ENCODE data around the gene PHC1.
A peak's percentile ranks its signal among the peaks of the same experiment; 100 is the strongest.
"Not testable (repeated sequence)": the region's sequence is repeated elsewhere in the genome, so short reads cannot be mapped to it uniquely, and the experiment has no call there.

The PHC1 gene

DNA sequence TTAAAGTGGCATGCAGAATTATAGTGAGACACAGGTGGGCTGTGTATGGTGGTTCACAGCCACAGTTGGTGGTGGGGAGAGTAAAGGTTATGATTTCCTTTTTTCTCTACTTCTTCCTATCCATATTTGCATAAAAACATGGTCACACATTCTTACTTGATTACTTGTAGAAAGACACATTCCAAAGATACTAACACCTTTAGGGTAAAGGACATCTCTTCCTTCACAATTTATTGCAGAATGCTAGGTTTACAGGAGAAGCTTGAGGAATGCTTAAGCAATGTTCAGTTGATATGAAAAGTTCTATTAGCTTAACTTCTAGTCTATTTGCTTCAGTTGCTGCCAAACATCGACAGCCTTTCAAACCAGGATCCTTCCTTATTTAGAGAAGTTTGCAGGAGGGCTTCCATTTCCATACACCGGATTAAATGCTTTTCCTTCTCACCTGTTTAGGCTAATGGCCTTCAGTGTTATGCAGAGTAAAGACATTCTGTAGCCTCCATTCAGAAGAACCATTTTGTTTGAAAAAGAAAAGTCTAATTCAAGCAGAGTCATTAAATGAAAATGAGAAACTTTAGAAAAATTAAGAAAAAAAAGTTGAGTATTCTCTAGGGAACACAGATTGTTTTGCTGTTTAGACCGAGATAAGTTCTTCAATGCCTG, 2.6 kb upstream of the PHC1 start:
- no peak for DNase-seq (ENCODE audit: low spot score)

DNA sequence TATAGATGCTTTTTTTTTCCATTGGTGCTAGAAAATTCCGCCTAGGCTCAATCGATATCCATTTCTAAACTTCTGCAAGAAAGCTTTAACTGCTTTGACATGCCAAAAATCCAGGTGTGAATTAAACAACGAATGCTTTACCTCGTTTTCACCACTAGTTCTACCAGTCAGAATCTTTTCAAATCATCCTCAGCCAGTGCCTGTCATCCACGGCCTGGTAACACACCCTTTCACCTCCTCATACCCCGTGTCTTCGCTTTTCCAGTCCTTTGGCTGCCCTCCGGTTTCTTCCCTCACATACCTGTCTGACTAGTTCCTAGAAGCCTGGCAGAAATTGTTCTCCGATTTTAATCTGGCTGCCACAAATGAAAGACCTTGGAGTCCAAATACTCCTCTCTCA, 1.4 kb upstream of the PHC1 start:
- DNase-seq (ENCODE audit: low spot score), result peak; percentile 29

DNA sequence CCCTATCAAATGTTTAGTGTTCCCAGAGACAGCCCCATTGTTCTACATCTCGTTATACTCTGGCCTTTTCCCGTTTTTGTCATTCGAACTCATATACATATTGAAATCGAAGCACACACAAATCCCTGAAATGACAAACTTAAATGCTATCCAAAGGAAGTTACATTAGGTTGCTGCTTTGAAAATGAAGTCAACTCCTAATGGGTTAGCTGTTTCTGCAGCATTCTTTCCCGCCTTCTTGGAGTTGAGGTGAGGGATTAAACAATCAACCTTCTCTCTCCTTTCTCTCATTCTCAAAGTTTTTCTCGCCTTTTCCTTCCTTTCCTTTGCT, 642 bp upstream of the PHC1 start:
- DNase-seq (ENCODE audit: low spot score), result no peak

DNA sequence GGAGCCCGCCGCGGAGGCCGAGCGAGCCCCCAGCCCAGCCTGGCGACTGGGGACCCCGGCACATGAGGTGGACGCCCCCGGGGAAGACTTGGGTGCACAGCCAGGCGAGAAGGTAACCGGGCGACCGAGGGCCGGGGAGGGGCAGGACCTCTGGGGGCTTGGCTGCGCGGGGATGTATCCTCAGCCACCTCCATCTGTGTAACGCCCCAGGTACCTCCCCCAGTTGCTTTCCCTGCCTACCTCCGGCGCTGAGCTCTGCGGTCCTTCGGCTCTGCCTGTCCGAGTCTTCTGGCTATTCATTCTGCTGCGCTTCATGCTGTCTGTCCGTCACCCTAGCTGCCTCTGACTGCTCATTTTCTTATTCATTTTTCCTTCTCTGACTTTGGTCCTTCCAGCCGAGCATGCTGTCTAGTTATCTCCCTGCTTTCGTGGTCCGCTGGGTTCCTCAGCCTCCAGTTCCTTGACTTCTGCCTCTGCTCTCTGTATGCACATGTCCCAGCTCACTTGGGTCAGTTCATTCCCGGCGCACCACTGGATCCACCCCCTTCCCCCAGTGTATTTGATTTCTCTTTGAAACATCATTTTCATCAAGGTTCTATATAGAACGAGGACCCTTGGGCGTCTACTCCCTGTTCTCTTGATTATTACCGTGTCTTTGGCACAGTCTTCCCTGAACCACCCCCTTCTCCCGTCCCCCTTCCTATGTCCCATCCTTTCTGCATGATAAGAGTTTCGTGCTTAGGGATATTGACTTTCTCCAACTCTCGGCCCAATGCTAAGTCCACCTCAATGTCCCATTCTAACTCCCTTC, 612 bp downstream of the PHC1 start:
- DNase-seq (ENCODE audit: low spot score), result peak; percentile 83

DNA sequence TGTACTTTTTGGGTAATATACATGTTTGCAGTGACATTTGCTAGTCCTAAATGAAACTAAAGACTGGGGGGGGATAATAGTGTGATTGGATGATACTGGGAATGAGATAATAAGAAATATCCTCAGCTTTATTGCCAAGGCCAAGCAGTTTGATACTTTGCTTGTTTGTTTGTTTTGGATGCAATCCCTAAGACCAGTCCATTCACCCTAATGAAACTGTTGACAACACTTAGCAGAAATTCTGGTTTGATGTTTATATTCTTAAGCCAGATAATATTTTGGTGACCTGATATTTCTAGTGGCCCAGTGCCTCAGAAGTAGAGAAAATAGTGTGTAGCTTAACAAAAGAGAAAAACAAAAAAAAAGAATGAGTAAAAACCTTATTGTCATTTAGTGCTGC, 1.8 kb downstream of the PHC1 start:
- no peak for DNase-seq (ENCODE audit: low spot score)

DNA sequence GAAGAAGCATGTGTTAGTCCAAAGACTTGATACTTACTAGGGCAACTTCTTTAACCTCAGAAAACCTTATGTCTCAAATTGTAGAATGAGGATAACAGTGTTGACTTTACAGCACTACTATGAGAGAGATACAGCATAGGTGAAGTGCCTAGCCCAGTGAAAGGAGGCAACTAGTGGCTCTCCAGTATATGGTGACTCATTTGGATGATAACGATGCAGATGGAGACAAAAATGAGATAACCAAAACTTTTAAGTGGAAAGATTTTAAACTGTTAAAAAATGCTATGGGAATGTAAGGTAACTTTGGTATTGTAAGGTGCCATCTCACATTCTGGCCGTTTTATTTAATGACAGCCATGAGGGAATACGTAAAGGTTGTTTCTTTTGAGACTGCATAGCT, 2.7 kb downstream of the PHC1 start:
- DNase-seq (ENCODE audit: low spot score), result no peak

DNA sequence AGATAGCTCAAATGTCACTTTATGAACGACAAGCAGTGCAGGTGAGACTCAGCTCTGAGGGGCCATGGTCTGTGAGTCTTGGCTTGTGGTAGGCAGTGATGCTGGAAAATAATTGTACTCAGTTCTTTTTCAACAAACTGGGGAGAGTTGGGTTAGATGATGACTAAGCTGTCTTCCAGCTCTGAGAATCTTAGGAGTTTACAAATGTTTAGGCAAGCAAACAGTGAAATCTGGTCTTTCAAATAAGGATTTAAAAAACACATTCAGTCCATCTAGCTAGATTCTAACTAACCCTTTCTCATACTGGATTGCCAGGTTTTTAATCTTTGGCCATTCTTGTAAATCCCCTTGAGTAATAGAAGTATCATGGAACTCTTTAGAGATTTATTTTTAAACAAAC, 3.4 kb downstream of the PHC1 start:
- no peak for DNase-seq (ENCODE audit: low spot score)

DNA sequence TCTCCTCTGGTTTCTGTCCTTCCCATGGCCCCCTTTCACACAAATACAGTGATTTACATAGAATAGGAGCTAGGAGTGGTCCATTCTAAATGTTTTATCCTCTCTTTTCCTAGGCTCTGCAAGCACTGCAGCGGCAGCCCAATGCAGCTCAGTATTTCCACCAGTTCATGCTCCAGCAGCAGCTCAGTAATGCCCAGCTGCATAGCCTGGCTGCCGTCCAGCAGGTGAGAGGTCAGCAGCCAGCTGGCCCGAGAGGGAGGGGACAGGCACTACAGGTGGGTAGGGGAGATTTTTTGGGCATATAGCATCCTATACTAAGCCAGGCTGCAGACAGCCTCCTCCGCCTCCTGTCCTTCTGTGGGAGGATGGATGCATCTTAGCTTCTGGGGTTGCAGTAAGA, 5.3 kb downstream of the PHC1 start:
- not testable (repeated sequence) for DNase-seq (ENCODE audit: low spot score)

DNA sequence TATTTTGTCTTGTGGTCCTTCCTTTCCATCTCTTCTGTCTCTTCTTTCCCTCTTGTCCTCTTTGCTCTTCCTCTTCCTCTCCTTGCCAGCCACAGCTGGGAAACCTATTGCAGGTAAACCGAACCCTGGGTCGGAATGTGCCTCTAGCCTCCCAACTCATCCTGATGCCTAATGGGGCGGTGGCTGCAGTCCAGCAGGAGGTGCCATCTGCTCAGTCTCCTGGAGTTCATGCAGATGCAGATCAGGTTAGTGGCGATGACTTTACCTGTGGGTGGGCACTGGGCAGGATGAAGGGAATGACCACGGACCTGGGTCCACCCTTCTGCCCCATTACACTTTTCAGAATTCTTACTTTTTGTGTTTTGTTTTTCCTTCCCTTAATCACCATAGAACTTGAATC, 8.2 kb downstream of the PHC1 start:
- no peak for DNase-seq (ENCODE audit: low spot score)

DNA sequence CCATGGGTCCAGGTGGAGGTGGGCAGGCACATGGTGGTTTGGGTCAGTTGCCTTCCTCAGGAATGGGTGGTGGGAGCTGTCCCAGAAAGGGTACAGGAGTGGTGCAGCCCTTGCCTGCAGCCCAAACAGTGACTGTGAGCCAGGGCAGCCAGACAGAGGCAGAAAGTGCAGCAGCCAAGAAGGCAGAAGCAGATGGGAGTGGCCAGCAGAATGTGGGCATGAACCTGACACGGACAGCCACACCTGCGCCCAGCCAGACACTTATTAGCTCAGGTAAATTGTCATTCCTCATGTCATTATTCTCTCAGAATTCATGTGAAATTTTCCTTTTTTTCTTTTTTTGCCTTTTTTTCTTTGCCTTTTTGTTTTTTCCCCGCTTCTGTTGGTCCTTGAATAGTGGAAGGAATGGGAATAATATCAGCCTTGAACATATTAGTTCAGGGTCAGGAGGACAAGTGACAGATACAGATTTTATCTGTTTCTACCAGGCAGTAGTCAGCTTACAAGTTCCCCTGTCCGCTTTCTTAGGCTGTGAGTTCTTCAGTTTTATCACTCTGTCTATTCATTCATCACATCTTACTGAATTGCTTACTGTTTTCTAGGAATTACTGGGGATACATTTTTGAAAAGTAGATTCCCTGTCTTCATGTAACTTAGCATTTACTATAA, 16.5 kb downstream of the PHC1 start:
- not testable (repeated sequence) for DNase-seq (ENCODE audit: low spot score)

DNA sequence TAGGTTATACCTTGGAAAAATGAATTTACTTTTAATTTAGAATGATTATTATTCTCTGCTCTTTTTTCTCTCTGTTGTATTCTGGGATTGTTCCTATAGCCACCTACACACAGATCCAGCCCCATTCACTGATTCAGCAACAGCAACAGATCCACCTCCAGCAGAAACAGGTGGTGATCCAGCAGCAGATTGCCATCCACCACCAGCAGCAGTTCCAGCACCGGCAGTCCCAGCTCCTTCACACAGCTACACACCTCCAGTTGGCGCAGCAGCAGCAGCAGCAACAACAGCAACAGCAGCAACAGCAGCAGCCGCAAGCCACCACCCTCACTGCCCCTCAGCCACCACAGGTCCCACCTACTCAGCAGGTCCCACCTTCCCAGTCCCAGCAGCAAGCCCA, 18.2 kb downstream of the PHC1 start:
- not testable (repeated sequence) for DNase-seq (ENCODE audit: low spot score)

DNA sequence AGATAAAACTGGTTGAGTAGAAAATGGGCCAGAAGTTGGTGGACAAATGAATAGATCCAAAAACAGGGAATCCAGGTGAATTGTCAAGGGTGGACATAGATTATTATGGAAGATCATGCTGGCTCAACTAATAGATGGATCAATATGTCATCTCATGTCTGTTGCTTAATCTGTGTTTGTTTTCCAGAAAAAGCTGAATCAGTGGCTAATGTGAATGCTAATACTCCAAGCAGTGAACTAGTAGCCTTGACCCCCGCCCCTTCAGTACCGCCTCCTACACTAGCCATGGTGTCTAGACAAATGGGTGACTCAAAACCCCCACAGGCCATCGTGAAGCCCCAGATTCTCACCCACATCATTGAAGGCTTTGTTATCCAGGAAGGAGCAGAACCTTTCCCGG, 19.8 kb downstream of the PHC1 start:
- DNase-seq (ENCODE audit: low spot score), result not testable (repeated sequence)

DNA sequence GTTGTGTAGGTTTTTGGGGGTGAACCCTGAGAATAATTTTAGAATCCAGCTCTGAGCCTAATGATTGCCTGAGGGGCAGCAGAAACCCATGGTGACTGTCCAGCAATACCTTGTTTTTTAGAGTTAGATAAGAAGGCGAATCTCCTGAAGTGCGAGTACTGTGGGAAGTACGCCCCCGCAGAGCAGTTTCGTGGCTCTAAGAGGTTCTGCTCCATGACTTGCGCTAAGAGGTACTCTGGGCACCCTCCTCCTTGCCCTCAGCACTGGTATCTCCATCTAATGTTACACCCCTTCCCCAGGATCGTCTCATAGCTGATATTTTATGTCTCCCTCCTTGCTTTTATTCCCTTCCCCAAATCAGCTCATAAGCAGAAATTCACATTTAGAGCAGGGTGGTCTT, 22.4 kb downstream of the PHC1 start:
- no peak for DNase-seq (ENCODE audit: low spot score)

DNA sequence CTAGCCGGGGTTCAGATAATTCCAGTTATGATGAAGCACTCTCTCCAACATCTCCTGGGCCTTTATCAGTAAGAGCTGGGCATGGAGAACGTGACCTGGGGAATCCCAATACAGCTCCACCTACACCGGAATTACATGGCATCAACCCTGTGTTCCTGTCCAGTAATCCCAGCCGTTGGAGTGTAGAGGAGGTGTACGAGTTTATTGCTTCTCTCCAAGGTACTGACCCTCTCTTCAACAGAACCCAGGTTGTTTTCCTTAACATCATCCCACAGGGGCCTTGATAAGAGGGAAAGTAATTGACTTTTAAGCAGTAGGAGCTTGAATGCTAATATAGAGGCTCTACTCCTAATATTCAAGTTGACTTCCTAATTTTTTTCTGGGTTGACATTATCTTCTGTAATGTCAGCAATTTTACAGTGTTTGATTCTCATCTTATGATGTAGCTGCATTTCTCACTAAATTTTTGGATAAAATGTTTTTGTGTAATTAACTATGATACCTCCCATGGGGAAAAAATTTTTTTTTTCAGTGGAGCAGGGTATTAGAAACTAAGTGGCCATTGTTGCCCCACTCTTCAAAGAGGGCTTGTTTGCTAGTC, 23.6 kb downstream of the PHC1 start:
- DNase-seq (ENCODE audit: low spot score), result not testable (repeated sequence)

DNA sequence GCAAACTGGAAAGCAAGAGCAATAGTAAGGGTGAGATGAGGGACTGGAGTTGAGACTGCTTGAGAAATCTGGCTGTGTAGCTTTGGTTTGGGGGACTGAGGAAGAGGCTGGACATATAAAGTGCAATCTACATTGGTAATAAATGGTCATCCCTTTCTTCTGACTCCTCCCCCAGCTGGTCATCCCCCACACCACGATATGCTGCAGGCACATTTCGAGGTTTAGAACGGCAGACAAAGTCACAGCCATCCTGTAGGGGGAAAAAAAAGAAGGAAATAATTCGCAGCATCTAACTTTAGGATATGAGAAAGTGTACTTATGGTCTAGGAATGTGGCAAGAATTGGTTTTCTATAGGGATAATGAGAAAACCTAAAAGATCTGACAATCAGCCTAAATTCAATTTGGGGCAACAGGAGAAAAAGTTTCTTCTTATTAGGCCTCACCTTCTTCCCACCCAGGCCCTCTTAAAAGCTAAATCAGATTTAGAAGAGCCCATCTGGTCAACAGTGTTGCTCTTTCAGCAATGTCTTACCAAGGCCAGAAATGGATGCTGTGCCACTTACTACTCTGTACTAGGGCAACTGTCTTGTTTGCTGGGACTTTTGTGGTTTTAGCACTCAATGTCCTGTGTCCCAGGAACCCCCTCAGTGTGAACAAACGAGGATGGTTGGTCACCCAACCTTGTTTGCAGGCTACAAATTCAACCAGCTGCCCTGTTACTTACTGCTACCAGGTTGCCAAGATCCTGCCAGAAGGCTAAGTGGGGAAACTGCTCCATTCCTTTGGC, 27.6 kb downstream of the PHC1 start:
- no peak for DNase-seq (ENCODE audit: low spot score)

DNA sequence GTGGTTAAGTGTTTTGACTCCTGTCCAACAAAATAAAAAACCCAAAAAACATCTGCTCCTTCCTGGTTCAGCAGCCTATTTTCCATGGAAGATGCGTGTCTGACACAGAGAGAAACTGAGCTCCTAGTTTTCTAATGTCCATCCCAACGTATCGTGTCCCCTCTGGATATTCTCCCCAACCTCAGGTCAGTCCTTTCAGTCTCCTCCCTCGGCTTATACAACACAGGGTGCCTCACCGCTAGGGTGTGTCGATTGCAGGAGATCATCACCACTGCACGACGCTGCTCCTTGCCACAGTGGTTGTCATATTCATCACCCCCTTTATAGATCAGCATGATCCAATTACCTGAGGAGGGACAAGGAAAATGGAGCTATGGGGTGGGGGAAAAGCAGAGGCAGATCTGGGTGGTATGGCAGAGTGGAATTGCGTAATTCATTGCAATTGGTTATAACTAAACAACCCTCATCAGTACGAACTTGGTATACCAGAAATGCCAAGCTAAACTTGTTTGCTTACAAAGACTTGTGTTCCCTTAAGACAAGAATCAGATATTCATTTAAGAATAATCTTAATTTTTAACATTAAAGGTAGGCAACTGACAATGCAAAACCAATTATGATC, 29.4 kb downstream of the PHC1 start:
- DNase-seq (ENCODE audit: low spot score), result no peak

DNA sequence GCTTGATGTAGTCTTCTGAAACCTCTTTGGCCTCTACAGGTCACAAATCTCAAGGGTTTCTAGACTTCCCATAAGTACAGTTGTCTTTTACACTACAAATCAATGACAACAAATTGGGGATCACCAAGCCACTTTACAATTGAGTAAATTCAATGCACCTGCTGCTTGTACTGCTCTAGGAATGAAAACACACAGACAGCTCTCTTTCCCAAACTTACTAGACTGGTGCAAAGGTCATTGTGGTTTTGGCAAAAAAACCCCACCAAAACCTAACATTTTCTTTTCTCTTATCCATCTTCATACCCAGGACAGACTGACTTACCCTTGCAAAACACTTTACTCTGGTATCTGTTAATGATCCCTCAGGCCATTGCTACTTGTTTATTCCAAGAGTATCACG, 32.4 kb downstream of the PHC1 start:
- DNase-seq (ENCODE audit: low spot score), result no peak

DNA sequence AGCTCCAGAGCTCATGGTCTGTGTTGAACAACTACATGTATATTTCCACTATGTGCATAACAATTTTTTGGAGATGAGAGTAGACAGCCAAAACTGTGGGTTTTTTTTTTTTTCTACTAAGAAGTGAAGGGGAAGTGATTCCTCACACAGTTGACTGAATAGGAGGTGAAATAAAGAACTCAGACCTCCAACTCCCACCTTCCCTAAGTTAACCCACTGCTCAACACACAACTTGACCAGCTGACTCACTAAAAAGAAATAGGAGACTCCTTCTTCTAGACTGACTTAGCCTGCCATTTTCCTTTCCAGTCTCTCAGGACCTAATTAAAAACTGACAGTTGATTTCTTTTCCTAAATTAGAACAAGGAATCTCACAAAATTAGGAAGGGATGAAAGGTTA, 33.4 kb downstream of the PHC1 start:
- no peak for DNase-seq (ENCODE audit: low spot score)

DNA sequence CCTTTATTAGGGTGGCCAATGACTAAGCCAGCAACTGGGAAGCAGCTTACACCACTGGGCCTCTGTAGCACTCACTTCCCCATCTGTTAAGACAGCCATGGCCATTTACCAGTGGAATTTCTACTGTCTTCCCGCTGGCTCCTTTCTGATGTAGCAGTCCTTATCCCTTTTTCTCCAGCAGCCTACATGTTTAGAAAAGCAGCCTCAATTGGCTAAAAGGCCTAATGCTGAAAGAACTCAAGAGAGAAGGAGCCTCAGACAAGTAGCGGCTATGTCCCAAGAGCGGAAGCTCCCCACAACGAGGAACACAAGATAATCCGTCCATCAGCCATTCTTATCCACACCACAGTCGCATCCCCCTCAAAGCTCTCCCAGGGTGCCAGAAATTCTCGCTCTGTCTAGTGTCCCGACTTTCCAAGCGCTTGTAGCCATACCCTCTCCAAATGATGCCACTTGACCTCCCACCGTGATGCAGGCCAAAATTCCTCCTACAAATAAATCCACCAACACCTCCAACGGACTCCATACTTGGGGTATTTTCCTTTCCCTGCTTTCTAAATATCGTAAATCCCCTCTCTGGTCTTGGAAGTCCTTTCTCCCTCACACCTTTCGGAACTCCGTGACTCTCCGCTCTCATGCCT, 34.5 kb downstream of the PHC1 start:
- no peak for DNase-seq (ENCODE audit: low spot score)

DNA sequence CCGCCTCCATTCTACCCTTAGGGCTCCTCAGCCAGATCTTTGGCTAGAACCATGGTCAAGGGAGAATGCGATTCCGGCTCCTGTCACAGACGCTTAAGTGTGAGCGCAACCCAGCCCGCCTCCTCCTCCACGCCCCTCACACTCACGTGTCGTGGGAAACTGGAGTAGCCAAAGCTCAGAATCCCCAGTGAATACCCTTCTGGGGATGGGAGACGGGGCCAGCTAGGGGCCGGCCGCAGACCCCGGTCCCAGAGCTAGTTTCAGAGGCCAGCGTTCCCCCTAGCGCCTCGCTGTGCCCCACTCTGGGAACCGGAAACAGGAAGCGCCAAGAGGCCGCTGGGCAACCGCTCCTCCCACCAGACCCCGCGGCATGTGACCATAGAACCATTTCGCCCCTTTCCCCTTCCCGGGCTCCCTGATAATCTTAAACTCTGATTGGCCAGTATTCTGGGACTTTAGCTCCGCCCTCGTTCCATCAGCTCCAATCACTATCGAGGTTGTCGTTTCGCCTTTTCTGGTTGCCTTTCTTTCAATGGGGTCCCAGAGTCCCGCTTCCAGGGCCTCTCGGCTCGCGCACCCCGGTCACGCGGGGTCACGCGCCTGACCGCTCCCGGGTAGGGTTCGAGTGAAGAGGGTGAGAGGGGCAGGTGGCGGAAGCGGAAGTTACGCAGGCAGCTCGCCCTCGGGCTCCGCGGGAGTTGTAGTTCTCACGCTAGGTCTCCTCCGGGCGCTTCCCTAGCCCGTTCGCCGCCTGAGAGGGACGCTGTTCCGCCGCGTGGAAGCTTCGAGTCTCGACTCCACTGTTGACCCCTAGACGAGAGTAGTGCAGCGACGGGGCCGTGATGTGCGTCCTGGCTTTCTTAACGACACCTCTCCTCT, 35.3 kb downstream of the PHC1 start, which contains the start of gene M6PR:
M6PR (minus strand) TSS at position 304 of the 879 bp plus-strand sequence. CDS start 3,241 bp downstream, outside the sequence.
- peak; percentile 98 for DNase-seq (ENCODE audit: low spot score)

Measured in iPS-NIHi11 (cell line).